A549 (cell line): ENCODE measurements around the gene BCO2.

Source experiments
- CBX2 ChIP-seq: fragments of 200-600 bp; sonication (generic); IDR thresholded peaks from 2 replicates; pipeline ENCODE4 v1.6.1; 2016; ENCODE audit warnings: low read depth, mild to moderate bottlenecking, borderline replicate concordance
- HDAC2 ChIP-seq: fragments of 200-600 bp; sonication (generic); IDR thresholded peaks from 2 replicates; pipeline ENCODE4 v1.6.1; 2016
- HOXA7 ChIP-seq: fragments of 250-450 bp; sonication (Bioruptor Pico); IDR thresholded peaks from 2 replicates; pipeline ENCODE4 v1.5.0; 2020; ENCODE audit warnings: mild to moderate bottlenecking, moderate library complexity
- KDM1A ChIP-seq: fragments of 200-600 bp; sonication (generic); IDR thresholded peaks from 2 replicates; pipeline ENCODE4 v1.6.1; 2016; ENCODE audit warnings: low read depth, mild to moderate bottlenecking
- MAFK ChIP-seq: fragments of 450-650 bp; IDR thresholded peaks from 2 replicates; pipeline ENCODE4 v1.6.1; 2014; ENCODE audit not compliant: partially characterized antibody
- POLR2A ChIP-seq: IDR thresholded peaks from 2 replicates; pipeline ENCODE4 v1.6.1; 2012; ENCODE audit warnings: mild to moderate bottlenecking, low read length
- RAD21 ChIP-seq, 2 experiments: fragments of >200 bp in 1 of 2; sonication (Bioruptor Twin) in 1 of 2; formaldehyde crosslinking in 1 of 2; IDR thresholded peaks in 1 of 2; conservative IDR thresholded peaks in 1 of 2; 2 replicates in 1 of 2; 3 replicates in 1 of 2; pipeline ENCODE4 v1.6.1; 2012 to 2018; ENCODE audit warnings: inconsistent platforms in 1 of 2
- RARB ChIP-seq: fragments of 250-450 bp; sonication (Bioruptor Pico); IDR thresholded peaks from 2 replicates; pipeline ENCODE4 v1.8.0; 2021; ENCODE audit warnings: mild to moderate bottlenecking, moderate library complexity
- RFX5 ChIP-seq: fragments of 450-650 bp; IDR thresholded peaks from 2 replicates; pipeline ENCODE4 v1.7.1; 2014; ENCODE audit warnings: antibody characterized with exemption, mild to moderate bottlenecking, moderate library complexity
- SMC3 ChIP-seq: fragments of >200 bp; sonication (Bioruptor Twin); formaldehyde crosslinking; IDR thresholded peaks from 3 replicates; pipeline ENCODE4 v1.6.1; 2018; ENCODE audit warnings: inconsistent platforms
- SREBF2 ChIP-seq: fragments of 450-650 bp; IDR thresholded peaks from 2 replicates; pipeline ENCODE4 v1.6.1; 2014; ENCODE audit warnings: mild to moderate bottlenecking, moderate library complexity
- TF ChIP-seq, protein P1 (sequence below): fragments of >200 bp; sonication (Bioruptor Twin); formaldehyde crosslinking; IDR thresholded peaks from 3 replicates; pipeline ENCODE4 v1.5.1; 2016
- TF ChIP-seq, protein P2 (sequence below): IDR thresholded peaks from 2 replicates; pipeline ENCODE4 v1.6.1; 2012
- TF ChIP-seq, protein P3 (sequence below): fragments of >200 bp; sonication (Bioruptor Twin); formaldehyde crosslinking; IDR thresholded peaks from 2 replicates; pipeline ENCODE4 v1.6.1; 2016

DNA sequence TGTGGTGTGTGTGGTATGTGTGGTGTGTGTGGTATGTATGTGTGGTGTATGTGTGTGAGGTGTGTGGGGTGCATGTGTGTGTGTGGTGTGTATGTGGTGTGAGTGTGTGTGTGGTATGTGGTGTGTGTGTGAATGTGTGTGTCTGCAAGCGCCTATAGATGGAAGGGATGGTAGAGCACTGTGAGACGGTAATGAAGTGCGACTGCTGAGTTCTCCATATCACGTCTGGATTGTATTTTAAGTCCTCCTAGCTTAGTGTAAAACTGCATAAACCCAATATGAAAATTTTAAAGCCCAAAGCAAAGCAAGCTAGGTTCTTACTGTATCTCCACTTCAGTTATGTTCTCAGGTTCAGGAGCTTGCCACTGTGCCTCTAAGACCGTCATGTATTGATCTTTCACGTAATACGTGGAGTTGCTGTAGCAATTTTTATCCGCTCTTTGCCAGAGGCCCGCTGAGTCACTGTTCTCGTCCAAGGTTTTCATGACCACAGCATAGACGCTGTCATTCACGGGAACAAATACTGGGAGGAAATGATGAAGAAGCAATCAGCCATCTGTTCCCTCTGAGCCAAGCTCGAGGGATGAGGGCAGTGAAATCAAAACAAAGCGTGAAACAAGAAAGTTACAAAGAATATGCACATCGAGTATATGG lies 79.9 kb downstream of the BCO2 start:
- TF ChIP-seq, protein P1, sequence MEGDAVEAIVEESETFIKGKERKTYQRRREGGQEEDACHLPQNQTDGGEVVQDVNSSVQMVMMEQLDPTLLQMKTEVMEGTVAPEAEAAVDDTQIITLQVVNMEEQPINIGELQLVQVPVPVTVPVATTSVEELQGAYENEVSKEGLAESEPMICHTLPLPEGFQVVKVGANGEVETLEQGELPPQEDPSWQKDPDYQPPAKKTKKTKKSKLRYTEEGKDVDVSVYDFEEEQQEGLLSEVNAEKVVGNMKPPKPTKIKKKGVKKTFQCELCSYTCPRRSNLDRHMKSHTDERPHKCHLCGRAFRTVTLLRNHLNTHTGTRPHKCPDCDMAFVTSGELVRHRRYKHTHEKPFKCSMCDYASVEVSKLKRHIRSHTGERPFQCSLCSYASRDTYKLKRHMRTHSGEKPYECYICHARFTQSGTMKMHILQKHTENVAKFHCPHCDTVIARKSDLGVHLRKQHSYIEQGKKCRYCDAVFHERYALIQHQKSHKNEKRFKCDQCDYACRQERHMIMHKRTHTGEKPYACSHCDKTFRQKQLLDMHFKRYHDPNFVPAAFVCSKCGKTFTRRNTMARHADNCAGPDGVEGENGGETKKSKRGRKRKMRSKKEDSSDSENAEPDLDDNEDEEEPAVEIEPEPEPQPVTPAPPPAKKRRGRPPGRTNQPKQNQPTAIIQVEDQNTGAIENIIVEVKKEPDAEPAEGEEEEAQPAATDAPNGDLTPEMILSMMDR: no peak
- TF ChIP-seq HDAC2: no peak
- TF ChIP-seq KDM1A: no peak
- no peak for TF ChIP-seq HOXA7 (CRISPR knock-in tag)
- TF ChIP-seq SREBF2: no peak
- TF ChIP-seq, protein P2, sequence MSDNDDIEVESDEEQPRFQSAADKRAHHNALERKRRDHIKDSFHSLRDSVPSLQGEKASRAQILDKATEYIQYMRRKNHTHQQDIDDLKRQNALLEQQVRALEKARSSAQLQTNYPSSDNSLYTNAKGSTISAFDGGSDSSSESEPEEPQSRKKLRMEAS: no peak
- no peak for TF ChIP-seq RARB
- TF ChIP-seq MAFK: no peak
- TF ChIP-seq, protein P3, sequence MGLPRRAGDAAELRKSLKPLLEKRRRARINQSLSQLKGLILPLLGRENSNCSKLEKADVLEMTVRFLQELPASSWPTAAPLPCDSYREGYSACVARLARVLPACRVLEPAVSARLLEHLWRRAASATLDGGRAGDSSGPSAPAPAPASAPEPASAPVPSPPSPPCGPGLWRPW: no peak
- no peak for TF ChIP-seq RAD21 (conservative IDR thresholded peaks at IDR 0.05 in 1 of 2, IDR thresholded peaks at IDR 0.05 in 1 of 2)
- TF ChIP-seq CBX2: no peak
- no peak for TF ChIP-seq POLR2A
- TF ChIP-seq RFX5: no peak
- no peak for TF ChIP-seq SMC3
